Measurements from ENCODE around the gene ACOD1.

The ACOD1 gene

GRCh38 chr13:76991432-76991795 is 43.1 kb downstream of the ACOD1 start:
- TF ChIP-seq CTCF (IDR thresholded peaks at IDR 0.05; ENCODE audit: extremely low read depth, missing control alignments) = no peak
- DNase-seq (ENCODE audit: low spot score) = peak; percentile 80

GRCh38 chr13:76991796-76992547 is 43.7 kb downstream of the ACOD1 start, which contains the start of gene CLN5:
Gene CLN5, plus strand, starts transcription at chr13:76992081. Its CDS starts 18 bp downstream, at chr13:76992099.
- DNase-seq (ENCODE audit: low spot score) = peak; percentile 97
- no peak for TF ChIP-seq CTCF (IDR thresholded peaks at IDR 0.05; ENCODE audit: extremely low read depth, missing control alignments)

- TF ChIP-seq CTCF (IDR thresholded peaks at IDR 0.05; ENCODE audit: extremely low read depth, missing control alignments) = no peak
These were observed 44.3 kb downstream of the ACOD1 start for GRCh38 chr13:76992548-76993001.

GRCh38 chr13:76993021-76993420 is 44.7 kb downstream of the ACOD1 start:
- no peak for DNase-seq (ENCODE audit: low spot score)
- TF ChIP-seq CTCF (IDR thresholded peaks at IDR 0.05; ENCODE audit: extremely low read depth, missing control alignments) = no peak

More at GRCh38 chr13:76992548-76993001, 44.3 kb downstream of the ACOD1 start:
- no peak for DNase-seq (ENCODE audit: low spot score)

- no peak for TF ChIP-seq CTCF (IDR thresholded peaks at IDR 0.05; ENCODE audit: extremely low read depth, missing control alignments)
- DNase-seq (ENCODE audit: low spot score) = no peak
These were observed 45.2 kb downstream of the ACOD1 start for GRCh38 chr13:76993473-76993872.

GRCh38 chr13:76994281-76994680 is 46.0 kb downstream of the ACOD1 start:
- no peak for DNase-seq (ENCODE audit: low spot score)
- no peak for TF ChIP-seq CTCF (IDR thresholded peaks at IDR 0.05; ENCODE audit: extremely low read depth, missing control alignments)

- TF ChIP-seq CTCF (IDR thresholded peaks at IDR 0.05; ENCODE audit: extremely low read depth, missing control alignments) = no peak
- DNase-seq (ENCODE audit: low spot score) = no peak
These were observed 52.2 kb downstream of the ACOD1 start for GRCh38 chr13:77000475-77000874.
